GM18873 (cell line): ENCODE measurements around the gene OR9G1.
"Not testable (repeated sequence)": the region's sequence is repeated elsewhere in the genome, so short reads cannot be mapped to it uniquely, and the experiment has no call there.

Source experiments
- ATAC-seq: cut with Tn5 transposase; IDR thresholded peaks from one replicate; pipeline ENCODE4 v1.9.1; 2021; ENCODE audit warnings: mild to moderate bottlenecking, moderate library complexity, moderate number of reproducible peaks; ENCODE audit not compliant: unreplicated experiment, low FRiP score

The OR9G1 gene

DNA sequence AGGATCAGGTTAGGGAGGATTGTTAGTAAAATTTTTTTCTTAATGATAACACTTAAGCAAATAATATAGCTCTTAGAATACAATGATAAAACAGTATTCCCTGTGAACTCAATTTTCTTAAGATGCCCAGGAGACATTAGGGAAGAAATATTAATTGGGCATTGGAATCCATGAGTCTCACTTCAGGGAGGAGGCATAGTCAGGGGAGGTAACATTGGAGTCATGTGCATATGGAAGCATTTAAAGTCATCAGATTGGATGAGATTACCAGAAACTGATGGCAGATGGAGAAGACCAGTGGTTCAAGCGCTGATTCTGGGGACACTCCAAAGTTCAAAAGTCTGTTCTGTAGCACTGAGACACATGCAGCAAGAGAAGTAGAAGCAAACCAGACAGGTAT lies at the start of gene OR9G1:
TSS of gene OR9G1 (plus strand) at position 301 of the 400 bp plus-strand sequence. CDS start 1,293 bp downstream, outside the sequence.
- ATAC-seq, result no peak

DNA sequence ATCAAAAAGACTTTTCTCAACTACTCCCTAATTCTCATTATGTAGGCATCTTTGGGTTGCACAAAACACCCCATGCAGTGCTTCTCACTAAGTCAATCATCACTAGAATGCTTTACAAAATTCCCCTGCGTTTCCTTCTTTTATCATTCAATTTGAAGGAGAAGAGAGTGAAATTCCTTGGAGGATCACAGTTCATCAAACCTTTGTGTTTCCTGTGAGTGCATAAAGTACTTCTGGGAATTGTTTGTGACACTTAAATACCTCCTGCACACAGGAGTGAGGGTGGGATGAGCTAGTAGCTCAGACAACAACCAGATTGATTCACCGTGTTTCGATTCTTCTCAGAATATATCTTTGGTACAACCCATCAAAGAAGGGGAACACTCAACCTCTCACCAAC lies 39.1 kb upstream of the OR9G1 start:
- ATAC-seq, result no peak

DNA sequence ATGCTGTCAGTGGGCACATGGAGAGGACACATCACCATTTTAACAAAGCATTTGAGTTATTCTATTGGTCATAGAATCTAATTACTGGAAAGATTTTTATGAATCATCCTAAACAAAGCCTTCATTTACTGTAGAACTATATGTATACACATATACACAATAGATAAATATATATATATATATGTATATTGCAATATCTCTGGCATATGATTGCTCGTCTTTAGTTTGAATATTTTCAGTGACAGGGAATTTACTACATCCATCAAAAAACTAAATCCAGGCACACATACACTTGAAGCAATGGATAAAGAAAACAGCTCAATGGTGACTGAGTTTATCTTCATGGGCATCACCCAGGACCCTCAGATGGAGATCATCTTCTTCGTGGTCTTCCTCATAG lies 35.5 kb upstream of the OR9G1 start, which contains the start of gene OR5AR1:
TSS of gene OR5AR1 (plus strand) at position 301 of the 400 bp plus-strand sequence. CDS start at position 301, 0 bp downstream.
- ATAC-seq, result no peak

DNA sequence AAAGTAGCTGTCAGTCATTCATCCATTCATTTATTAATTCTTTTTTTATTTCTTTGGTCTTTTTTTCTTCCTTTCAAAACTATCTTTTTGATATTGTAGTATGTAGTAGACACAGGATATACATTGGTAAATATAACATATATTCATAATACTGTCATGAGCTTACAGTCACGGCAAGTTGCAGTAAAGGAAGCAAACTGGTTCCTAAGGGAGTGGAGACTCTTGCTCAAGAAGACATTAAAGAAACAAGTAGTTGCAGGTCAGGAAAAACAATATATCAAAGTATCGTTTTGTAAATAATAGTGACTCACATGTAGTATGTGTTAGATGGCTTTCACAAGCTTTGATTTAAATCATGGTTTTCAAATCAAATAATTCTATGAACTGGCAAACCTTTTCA lies 27.9 kb upstream of the OR9G1 start:
- no peak for ATAC-seq

DNA sequence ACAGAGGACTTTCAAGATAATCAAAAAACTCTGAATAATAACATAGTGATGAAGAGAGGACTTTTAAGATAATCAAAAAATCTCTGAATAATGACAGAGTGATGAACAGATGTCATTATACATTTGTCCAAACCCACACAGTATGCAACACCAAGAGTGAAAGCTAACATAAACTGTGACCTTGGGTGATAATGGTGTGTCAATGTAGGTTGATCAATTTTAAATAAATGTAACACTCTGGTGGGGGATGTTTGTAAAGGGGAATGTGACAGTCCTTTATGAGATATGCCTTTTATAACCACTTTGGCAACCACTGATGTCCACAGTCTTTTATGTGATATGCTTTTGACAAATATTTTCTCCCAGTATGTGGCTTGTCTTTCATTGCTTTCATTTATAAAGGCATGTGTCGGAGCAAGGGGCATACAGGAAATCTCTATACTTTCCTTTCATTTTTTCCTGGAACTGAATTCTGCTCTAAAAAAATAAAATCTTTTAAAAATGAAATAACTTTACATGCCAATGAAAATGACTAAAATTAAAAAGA lies 10.3 kb upstream of the OR9G1 start:
- no peak for ATAC-seq

DNA sequence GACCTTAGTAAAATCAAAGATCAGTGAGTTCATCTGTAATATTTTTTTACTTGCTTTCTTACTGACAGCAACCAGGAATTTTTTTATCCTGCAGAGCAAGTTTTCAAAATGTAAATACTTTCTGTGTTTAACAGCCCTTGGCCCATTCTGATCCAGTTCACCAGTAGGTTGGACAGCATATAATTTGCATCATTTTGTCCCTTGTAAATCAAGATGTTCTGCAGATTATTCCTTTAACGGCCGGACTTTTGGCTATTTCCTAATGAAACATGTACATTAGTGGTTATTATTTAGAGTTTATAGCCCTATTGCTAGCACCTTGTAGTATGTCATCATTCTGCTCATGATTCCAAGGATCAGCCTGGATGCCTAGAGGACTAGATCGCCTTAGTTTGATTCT lies 7.7 kb upstream of the OR9G1 start:
- ATAC-seq, result not testable (repeated sequence)

- ATAC-seq, result no peak
These were observed 5.5 kb upstream of the OR9G1 start for GRCh38 chr11:56693428-56693827.

- ATAC-seq, result no peak
These were observed 1.5 kb downstream of the OR9G1 start for GRCh38 chr11:56700242-56700913.

DNA sequence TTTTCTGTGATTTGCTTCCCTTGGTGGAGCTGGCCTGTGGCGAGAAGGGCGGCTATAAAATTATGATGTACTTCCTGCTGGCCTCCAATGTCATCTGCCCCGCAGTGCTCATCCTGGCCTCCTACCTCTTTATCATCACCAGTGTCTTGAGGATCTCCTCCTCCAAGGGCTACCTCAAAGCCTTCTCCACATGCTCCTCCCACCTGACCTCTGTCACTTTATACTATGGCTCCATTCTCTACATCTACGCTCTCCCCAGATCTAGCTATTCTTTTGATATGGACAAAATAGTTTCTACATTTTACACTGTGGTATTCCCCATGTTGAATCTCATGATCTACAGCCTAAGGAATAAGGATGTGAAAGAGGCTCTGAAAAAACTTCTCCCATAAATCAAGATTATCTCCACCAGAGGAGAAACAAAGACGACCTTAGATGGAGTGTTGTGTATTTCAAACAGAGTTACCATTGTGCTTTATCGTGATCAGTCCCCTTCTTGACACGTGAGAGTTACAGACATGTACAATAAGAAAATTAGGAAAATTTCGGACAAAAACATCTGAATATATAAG lies 2.1 kb downstream of the OR9G1 start:
- no peak for ATAC-seq

DNA sequence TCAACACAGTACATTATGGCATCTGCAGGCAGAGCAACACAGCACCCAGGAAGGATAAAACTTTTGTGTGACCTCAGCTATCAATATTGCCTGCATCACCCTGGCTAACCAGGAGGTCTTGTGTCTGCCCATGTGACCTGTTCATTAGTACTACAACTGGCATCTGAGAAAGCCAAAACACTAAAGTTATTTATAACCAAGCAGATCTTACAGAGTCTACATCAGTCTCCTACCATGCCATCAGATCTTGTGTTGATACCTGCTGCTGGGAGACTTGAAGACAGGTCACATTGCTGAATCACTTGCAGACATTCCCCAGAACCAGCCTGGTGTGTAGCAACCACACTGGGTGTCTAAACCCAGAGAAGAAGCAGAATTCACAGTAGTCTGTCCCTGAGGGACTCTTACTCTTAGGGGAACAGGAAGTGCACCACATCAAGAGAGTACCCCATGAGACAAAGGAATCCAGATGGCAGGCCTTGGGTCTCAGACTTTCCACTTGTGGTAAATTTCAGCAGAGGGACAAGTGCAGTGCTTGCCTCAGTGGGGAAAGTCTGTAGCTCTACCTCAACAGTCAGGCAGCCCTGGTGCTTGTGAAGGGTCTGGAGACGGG lies 7.0 kb downstream of the OR9G1 start:
- ATAC-seq, result no peak

DNA sequence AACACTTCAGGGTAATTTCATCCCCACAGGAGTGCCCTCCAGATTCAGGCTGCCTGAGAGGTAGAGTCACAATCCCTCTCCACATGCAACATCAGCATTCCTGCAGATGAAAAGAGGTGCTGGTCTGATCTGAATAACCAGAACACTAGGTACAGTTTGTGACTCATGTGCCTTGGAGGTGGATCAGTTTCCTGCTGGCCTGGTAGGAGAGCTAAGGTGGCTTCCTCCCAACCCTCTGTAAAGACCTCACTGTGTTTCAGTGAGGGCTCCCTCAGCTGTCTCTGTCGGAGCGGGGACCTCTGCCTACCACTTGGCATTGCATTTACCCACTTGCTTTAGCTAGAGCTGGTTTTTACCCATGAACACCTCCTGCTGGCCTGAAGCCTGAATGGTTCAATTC lies 7.6 kb downstream of the OR9G1 start:
- ATAC-seq, result no peak

DNA sequence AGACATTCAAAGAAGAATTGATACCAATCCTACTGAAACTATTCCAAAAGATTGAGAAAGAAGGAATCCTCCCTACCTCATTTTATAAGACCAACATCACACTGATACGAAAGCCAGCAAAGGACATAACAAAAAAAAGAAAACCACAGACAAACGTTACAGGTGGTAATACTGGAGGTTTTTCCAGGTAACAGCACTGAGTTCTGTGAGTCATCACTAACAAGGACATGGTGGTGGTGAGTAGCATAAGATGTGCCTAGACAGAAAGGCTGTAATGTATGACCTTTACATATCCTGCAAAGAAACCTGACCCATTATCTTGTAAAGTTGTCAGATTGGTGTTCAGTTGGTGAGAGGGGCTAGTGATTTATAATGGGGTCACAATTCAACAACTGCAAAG lies 15.3 kb downstream of the OR9G1 start:
- no peak for ATAC-seq

DNA sequence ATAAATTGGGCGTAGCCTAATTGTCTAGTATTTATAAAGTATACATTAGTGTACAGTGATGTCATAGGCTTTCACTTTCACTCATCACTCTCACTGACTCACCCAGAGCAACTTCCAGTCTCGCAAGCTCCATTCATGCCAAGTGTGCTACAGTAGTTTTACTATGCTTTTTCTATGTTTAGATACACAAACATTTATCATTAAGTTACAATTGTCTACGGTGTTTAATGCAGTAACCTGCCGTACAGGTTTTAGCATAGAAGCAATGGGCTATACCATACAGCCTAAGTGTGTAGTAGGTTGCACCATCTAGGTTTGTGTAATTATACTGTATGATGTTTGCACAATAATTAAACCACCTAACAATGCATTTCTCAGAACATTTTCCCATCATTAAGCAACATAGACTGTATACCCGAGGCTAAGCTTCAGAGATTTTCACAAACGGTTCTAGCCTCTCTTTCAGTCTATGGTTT lies 17.5 kb downstream of the OR9G1 start:
- ATAC-seq, result no peak

DNA sequence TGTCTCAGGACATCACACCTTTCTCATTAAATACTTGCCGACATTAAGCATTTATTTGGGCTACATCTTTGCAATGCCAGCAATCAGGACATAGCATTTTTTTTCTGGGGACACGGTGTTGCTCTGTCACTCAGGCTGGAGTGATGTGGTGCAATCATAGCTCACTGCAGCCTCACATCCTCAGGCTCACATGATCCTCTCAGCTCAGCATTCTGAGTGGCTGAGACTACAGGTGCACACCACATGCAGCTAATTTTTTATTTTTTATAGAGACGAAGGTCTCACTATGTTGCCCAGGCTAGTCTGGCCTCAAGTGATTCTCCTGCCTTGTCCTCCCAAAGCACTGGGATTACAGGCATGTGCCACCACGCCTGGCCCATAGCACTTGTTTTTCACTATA lies 21.6 kb downstream of the OR9G1 start:
- ATAC-seq, result no peak

DNA sequence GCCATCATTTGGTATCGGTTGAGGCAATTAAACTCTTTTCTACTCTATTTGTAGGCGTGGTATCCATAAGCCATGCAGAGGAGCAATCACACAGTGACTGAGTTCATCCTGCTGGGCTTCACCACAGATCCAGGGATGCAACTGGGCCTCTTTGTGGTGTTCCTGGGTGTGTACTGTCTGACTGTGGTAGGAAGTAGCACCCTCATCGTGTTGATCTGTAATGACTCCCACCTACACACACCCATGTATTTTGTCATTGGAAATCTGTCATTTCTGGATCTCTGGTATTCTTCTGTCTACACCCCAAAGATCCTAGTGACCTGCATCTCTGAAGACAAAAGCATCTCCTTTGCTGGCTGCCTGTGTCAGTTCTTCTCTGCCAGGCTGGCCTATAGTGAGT lies 41.2 kb downstream of the OR9G1 start:
- ATAC-seq, result no peak

GRCh38 chr11:56740886-56741285 lies 42.0 kb downstream of the OR9G1 start:
- no peak for ATAC-seq

GRCh38 chr11:56748597-56748996 lies 49.7 kb downstream of the OR9G1 start, which contains the start of gene OR9G4:
Gene OR9G4, minus strand, starts transcription at chr11:56748697. Its CDS starts 4,931 bp downstream, at chr11:56743766.
- no peak for ATAC-seq

- ATAC-seq, result no peak
These were observed 51.3 kb downstream of the OR9G1 start for GRCh38 chr11:56750190-56750589.

DNA sequence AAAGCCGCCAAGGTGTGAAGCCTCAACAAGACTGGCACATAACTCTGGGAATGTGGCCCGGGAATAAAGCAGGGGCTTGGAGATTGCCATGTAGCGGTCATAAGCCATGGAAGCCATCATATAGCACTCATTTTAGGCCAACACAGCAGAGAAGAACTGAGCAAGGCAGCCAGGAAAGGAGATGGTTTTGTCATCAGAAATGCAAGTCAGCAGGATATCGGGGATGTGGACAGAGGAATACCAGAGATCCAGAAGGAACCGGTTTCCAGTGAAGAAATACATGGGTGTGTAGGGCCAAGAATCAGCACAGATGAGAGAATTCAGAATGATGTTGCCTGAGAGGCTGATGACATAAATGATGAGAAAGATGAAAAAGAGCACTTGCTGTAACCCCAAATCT lies 52.6 kb downstream of the OR9G1 start:
- no peak for ATAC-seq
